Fibroblast of lung (primary cell): ENCODE measurements around the gene EPSTI1. TPM values are rescaled to one million over a fixed set of nuclear protein-coding genes. Genes with fewer than 3 reads are reported as not detected.

Source experiments
- DNase-seq, 2 donors: peaks; one replicate each; pipeline versions ENCODE4 v3.0.0 to v3.0.0-alpha.2; 2010; ENCODE audit warnings: low read depth in 2 of 2
- H2AFZ ChIP-seq: 2 replicates; pipeline ENCODE4 v1.5.1; 2012; ENCODE audit warnings: low read length, control low read depth, inconsistent platforms
- H3K27ac ChIP-seq: 2 replicates; pipeline ENCODE4 v1.5.1; 2011; ENCODE audit warnings: low read length, control low read depth; ENCODE audit not compliant: insufficient read depth
- H3K27me3 ChIP-seq: 2 replicates; pipeline ENCODE4 v1.5.1; 2011; ENCODE audit warnings: mild to moderate bottlenecking, low read length; ENCODE audit not compliant: control insufficient read depth, insufficient read depth
- H3K36me3 ChIP-seq: 2 replicates; pipeline ENCODE4 v1.5.1; 2011; ENCODE audit warnings: low read length; ENCODE audit not compliant: control insufficient read depth, insufficient read depth
- H3K4me1 ChIP-seq: 2 replicates; pipeline ENCODE4 v1.5.1; 2011; ENCODE audit warnings: low read length; ENCODE audit not compliant: control insufficient read depth, insufficient read depth; ENCODE audit errors: extremely low read depth
- H3K4me2 ChIP-seq: 2 replicates; pipeline ENCODE4 v1.5.1; 2011; ENCODE audit warnings: low read length, control low read depth; ENCODE audit not compliant: insufficient read depth; ENCODE audit errors: extremely low read depth
- H3K4me3 ChIP-seq, 4 experiments: fragments of 200-600 bp in 1 of 4; sonication (generic) in 1 of 4; replicated peaks in 1 of 4; 2 replicates each; pipeline ENCODE4 v1.5.1; 2011 to 2016; ENCODE audit warnings: low read length in 4 of 4, low read depth in 3 of 4, mild to moderate bottlenecking in 3 of 4, control low read depth in 2 of 4, inconsistent platforms in 1 of 4, mixed read lengths in 1 of 4; ENCODE audit not compliant: insufficient read depth in 1 of 4; ENCODE audit errors: control extremely low read depth in 1 of 4
- H3K79me2 ChIP-seq: 2 replicates; pipeline ENCODE4 v1.5.1; 2012; ENCODE audit warnings: mild to moderate bottlenecking, low read length, inconsistent platforms; ENCODE audit not compliant: control insufficient read depth, insufficient read depth
- H3K9ac ChIP-seq: 2 replicates; pipeline ENCODE4 v1.5.1; 2011; ENCODE audit warnings: mild to moderate bottlenecking, low read length, control low read depth; ENCODE audit not compliant: insufficient read depth
- H3K9me3 ChIP-seq: 2 replicates; pipeline ENCODE4 v1.5.1; 2012; ENCODE audit warnings: low read depth, low read length; ENCODE audit not compliant: control insufficient read depth, insufficient read depth
- H4K20me1 ChIP-seq: 2 replicates; pipeline ENCODE4 v1.5.1; 2011; ENCODE audit warnings: low read length; ENCODE audit not compliant: control insufficient read depth, insufficient read depth; ENCODE audit errors: extremely low read depth
- CTCF ChIP-seq, 2 donors: IDR thresholded peaks in 1 of 2; conservative IDR thresholded peaks in 1 of 2; 1 replicate in 1 of 2; 2 replicates in 1 of 2; pipeline ENCODE4 v1.5.1; 2011 to 2012; ENCODE audit warnings: low read length in 2 of 2, control low read depth in 1 of 2, inconsistent platforms in 1 of 2, low read depth in 1 of 2, mild to moderate bottlenecking in 1 of 2
- EZH2 ChIP-seq: IDR thresholded peaks from 2 replicates; pipeline ENCODE4 v1.5.1; 2012; ENCODE audit warnings: low read length, control low read depth, mild to moderate bottlenecking; ENCODE audit errors: missing control alignments
- polyA plus RNA-seq, 2 donors: library from polyadenylated mRNA; depleted of rRNA in 1 of 2; stranded (reverse) in 1 of 2; unstranded in 1 of 2; fragments of >200 nt; gene quantifications; 2 replicates each; pipeline ENCODE4 v1.2.1, GENCODE V29; 2011 to 2012; ENCODE audit warnings: missing spikeins in 1 of 2
- total RNA-seq: library from RNA; depleted of rRNA; stranded (reverse); fragments of >200 nt; gene quantifications from 2 replicates; pipeline ENCODE4 v1.2.1, GENCODE V29; 2014

Gene EPSTI1
- total and polyA plus RNA-seq, 2 donors (not counting 1 experiment from before 2014, with no cell fraction given), result 5.6 to 10.9 TPM

- no peak for TF ChIP-seq CTCF (conservative IDR thresholded peaks at IDR 0.05 in 1 of 2, IDR thresholded peaks at IDR 0.05 in 1 of 2; ENCODE audit: low read depth in 1 of 2, low read length in 2 of 2)
- TF ChIP-seq EZH2, result no peak
- no peak overlapping the region for H3K27ac ChIP-seq
- DNase-seq, result no peak
- H3K4me3 ChIP-seq, result no peak overlapping the region
- H2AFZ ChIP-seq, result no peak overlapping the region
- H3K4me1 ChIP-seq, result no peaks in the 10 kb centered on the region
- H3K79me2 ChIP-seq, result no peaks in the 10 kb centered on the region
- H4K20me1 ChIP-seq, result no peaks in the 10 kb centered on the region
- H3K27me3 ChIP-seq, result no peaks in the 10 kb centered on the region
- H3K9me3 ChIP-seq, result no peaks in the 10 kb centered on the region
- H3K9ac ChIP-seq, result no peak overlapping the region
- H3K36me3 ChIP-seq, result no peaks in the 10 kb centered on the region
- H3K4me2 ChIP-seq, result no peak overlapping the region
Observed at GRCh38 chr13:42874221-42874620, 117.8 kb downstream of the EPSTI1 start.

GRCh38 chr13:42873081-42873480, 119.0 kb downstream of the EPSTI1 start:
- TF ChIP-seq CTCF (conservative IDR thresholded peaks at IDR 0.05 in 1 of 2, IDR thresholded peaks at IDR 0.05 in 1 of 2; ENCODE audit: low read depth in 1 of 2, low read length in 2 of 2), result no peak
- TF ChIP-seq EZH2, result no peak
- no peaks in the 10 kb centered on the region for H3K4me1 ChIP-seq
- no peaks in the 10 kb centered on the region for H4K20me1 ChIP-seq

GRCh38 chr13:42867232-42867631, 124.8 kb downstream of the EPSTI1 start:
- no peak for TF ChIP-seq CTCF (conservative IDR thresholded peaks at IDR 0.05 in 1 of 2, IDR thresholded peaks at IDR 0.05 in 1 of 2; ENCODE audit: low read depth in 1 of 2, low read length in 2 of 2)
- TF ChIP-seq EZH2, result no peak
- Histone ChIP-seq H2AFZ (no peak overlapping the region), H3K4me3 (no peak overlapping the region), H3K4me1 (no peaks in the 10 kb centered on the region), H3K9me3 (no peaks in the 10 kb centered on the region), H3K4me2 (no peak overlapping the region), H4K20me1 (no peaks in the 10 kb centered on the region), H3K27ac (no peak overlapping the region), H3K9ac (no peak overlapping the region), H3K36me3 (no peaks in the 10 kb centered on the region), H3K79me2 (no peaks in the 10 kb centered on the region), H3K27me3 (no peaks in the 10 kb centered on the region)
- no peak for DNase-seq

More at GRCh38 chr13:42873081-42873480, 119.0 kb downstream of the EPSTI1 start:
- Histone ChIP-seq H3K79me2 (no peaks in the 10 kb centered on the region), H3K4me2 (no peak overlapping the region), H3K27ac (no peak overlapping the region), H3K27me3 (no peaks in the 10 kb centered on the region), H3K9me3 (no peaks in the 10 kb centered on the region), H3K4me3 (no peak overlapping the region), H2AFZ (no peak overlapping the region), H3K9ac (no peak overlapping the region), H3K36me3 (no peaks in the 10 kb centered on the region)
- DNase-seq, result no peak
